Parathyroid adenoma (tissue), 2 donors: ENCODE data around the gene PXDC1.

Source experiments
- H2AFZ ChIP-seq: fragments of 300-600 bp; sonication (generic); one replicate; pipeline ENCODE4 v1.7.0; 2017; ENCODE audit warnings: antibody characterized with exemption, mild to moderate bottlenecking
- H3K27ac ChIP-seq: fragments of 300-600 bp; sonication (generic); one replicate; pipeline ENCODE4 v1.7.0; 2017
- H3K27me3 ChIP-seq: fragments of 300-600 bp; sonication (generic); one replicate; pipeline ENCODE4 v1.7.0; 2017; ENCODE audit warnings: low read length; ENCODE audit not compliant: control insufficient read depth, insufficient read depth
- H3K36me3 ChIP-seq: fragments of 300-600 bp; sonication (generic); one replicate; pipeline ENCODE4 v1.7.0; 2017; ENCODE audit warnings: low read length; ENCODE audit not compliant: control insufficient read depth, insufficient read depth
- H3K4me1 ChIP-seq: fragments of 300-600 bp; sonication (generic); one replicate; pipeline ENCODE4 v1.7.0; 2017; ENCODE audit warnings: control low read depth
- H3K4me2 ChIP-seq: fragments of 300-600 bp; sonication (generic); one replicate; pipeline ENCODE4 v1.7.0; 2017; ENCODE audit warnings: low read length
- H3K4me3 ChIP-seq: fragments of 300-600 bp; sonication (generic); one replicate; pipeline ENCODE4 v1.7.0; 2017; ENCODE audit warnings: low read depth, low read length
- H3K79me2 ChIP-seq: fragments of 300-600 bp; sonication (generic); one replicate; pipeline ENCODE4 v1.7.0; 2017; ENCODE audit warnings: control low read depth
- H3K9ac ChIP-seq: fragments of 300-600 bp; sonication (generic); one replicate; pipeline ENCODE4 v1.7.0; 2017; ENCODE audit warnings: mild to moderate bottlenecking
- H3K9me3 ChIP-seq: fragments of 300-600 bp; sonication (generic); one replicate; pipeline ENCODE4 v1.7.0; 2017; ENCODE audit warnings: low read length; ENCODE audit not compliant: control insufficient read depth
- TF ChIP-seq, protein P1 (sequence below): fragments of 300-600 bp; sonication (generic); IDR thresholded peaks from one replicate; pipeline ENCODE4 v1.7.0; 2017; ENCODE audit warnings: antibody characterized with exemption, mild to moderate bottlenecking
- donor health status: primary hyperparathyroidism.

The PXDC1 gene

DNA sequence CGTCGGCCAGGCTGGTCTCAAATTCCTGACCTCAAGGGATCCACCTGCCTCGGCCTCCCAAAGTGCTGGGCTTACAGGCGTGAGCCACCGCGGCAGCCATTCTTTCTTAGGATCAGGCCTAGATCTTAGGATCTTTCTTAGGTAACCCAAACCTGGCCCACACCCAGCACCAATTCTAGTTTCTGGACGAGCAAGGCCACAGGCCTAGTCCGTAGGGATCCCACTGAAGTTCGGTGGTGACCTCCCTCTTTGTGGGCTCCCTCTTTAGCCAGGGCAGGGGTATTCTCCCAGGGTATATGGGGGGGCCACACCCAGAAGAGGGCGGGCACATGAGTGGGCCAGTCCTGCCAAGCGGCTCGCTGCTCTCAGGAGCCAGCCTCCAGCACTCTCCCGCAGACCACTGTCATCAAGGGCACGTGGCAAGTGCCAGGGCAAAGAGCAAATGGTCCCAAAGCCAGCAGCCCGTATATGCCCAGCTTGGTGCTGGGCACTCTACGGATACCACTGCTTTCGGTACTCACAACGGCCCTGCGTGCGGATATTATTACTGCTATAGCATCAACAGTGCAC, 6.5 kb downstream of the PXDC1 start:
- TF ChIP-seq, protein P1, sequence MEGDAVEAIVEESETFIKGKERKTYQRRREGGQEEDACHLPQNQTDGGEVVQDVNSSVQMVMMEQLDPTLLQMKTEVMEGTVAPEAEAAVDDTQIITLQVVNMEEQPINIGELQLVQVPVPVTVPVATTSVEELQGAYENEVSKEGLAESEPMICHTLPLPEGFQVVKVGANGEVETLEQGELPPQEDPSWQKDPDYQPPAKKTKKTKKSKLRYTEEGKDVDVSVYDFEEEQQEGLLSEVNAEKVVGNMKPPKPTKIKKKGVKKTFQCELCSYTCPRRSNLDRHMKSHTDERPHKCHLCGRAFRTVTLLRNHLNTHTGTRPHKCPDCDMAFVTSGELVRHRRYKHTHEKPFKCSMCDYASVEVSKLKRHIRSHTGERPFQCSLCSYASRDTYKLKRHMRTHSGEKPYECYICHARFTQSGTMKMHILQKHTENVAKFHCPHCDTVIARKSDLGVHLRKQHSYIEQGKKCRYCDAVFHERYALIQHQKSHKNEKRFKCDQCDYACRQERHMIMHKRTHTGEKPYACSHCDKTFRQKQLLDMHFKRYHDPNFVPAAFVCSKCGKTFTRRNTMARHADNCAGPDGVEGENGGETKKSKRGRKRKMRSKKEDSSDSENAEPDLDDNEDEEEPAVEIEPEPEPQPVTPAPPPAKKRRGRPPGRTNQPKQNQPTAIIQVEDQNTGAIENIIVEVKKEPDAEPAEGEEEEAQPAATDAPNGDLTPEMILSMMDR, result no peak
- Histone ChIP-seq H3K4me1 (peaks cover 2% of the 10 kb centered on the region), H3K4me3 (no peak overlapping the region), H3K79me2 (peaks cover 10% of the 10 kb centered on the region), H2AFZ (no peak overlapping the region), H3K36me3 (no peaks in the 10 kb centered on the region), H3K4me2 (no peak overlapping the region), H3K27me3 (no peaks in the 10 kb centered on the region), H3K9ac (no peak overlapping the region), H3K27ac (no peak overlapping the region), H3K9me3 (no peaks in the 10 kb centered on the region)

DNA sequence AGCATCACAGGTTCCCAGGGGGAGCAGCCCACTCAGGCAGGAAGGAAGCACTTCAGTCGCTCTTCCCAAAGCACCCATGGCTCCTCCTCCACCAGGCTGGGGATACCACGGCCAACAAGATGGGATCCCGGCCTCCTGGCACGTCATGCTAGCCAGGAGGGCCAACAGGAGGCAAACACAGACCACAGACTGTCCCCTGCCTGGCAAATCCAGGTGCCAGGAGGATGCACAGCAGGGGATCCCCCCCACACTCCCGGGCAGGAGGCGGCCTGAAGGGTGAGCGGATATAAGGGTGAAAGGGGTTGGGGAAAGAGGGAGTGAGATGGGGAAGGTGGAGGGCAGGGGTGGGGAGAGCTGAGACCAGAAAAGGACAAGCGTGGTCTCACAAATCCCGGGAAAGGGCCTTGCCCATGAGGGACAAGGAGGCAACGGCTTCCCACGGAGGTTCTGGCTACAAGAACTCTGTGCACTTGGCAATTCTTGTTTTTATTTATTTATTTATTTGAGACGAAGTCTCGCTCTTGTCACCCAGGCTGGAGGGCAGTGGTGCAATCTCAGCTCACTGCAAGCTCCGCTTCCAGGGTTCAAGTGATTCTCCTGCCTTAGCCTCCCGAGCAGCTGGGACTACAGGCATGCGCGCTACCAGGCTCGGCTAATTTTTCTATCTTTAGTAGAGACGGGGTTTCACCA, 7.2 kb downstream of the PXDC1 start:
- no peak overlapping the region for H3K4me3 ChIP-seq
- H3K27ac ChIP-seq, result peak overlapping the region; percentile 68
- H3K4me1 ChIP-seq, result no peaks in the 10 kb centered on the region
- no peaks in the 10 kb centered on the region for H3K27me3 ChIP-seq
- no peak overlapping the region for H3K4me2 ChIP-seq
- H2AFZ ChIP-seq, result no peak overlapping the region
- no peaks in the 10 kb centered on the region for H3K9me3 ChIP-seq
- no peaks in the 10 kb centered on the region for H3K36me3 ChIP-seq
- TF ChIP-seq, protein P1, result no peak
- peaks cover 8% of the 10 kb centered on the region for H3K79me2 ChIP-seq
- no peak overlapping the region for H3K9ac ChIP-seq

DNA sequence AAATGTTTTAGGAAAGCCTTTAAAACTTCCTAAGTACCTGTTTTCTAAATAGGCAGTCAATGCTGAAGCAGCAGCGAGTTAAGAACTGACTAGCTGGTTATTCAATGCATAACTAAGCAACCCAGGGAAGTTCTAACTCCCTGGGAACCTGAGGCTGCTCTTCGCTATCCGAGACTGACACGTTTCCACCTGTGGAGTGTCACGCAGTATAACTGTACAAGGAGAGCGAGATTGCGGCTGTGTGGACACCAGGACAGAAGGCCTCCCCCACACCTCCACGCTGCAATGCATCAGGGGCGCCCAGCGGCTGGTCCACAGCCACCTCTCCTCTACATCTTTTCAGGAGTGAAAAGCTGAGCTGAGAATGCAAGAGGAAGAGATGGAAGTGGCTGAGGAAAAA, 8.0 kb downstream of the PXDC1 start:
- TF ChIP-seq, protein P1, result no peak
- no peak overlapping the region for H3K4me3 ChIP-seq
- H3K4me2 ChIP-seq, result no peak overlapping the region
- peaks cover 15% of the 10 kb centered on the region for H3K79me2 ChIP-seq
- peak overlapping the region; percentile 68 for H3K27ac ChIP-seq
- H2AFZ ChIP-seq, result no peak overlapping the region
- H3K27me3 ChIP-seq, result no peaks in the 10 kb centered on the region
- H3K36me3 ChIP-seq, result no peaks in the 10 kb centered on the region
- H3K9ac ChIP-seq, result no peak overlapping the region
- no peaks in the 10 kb centered on the region for H3K9me3 ChIP-seq
- H3K4me1 ChIP-seq, result no peaks in the 10 kb centered on the region

DNA sequence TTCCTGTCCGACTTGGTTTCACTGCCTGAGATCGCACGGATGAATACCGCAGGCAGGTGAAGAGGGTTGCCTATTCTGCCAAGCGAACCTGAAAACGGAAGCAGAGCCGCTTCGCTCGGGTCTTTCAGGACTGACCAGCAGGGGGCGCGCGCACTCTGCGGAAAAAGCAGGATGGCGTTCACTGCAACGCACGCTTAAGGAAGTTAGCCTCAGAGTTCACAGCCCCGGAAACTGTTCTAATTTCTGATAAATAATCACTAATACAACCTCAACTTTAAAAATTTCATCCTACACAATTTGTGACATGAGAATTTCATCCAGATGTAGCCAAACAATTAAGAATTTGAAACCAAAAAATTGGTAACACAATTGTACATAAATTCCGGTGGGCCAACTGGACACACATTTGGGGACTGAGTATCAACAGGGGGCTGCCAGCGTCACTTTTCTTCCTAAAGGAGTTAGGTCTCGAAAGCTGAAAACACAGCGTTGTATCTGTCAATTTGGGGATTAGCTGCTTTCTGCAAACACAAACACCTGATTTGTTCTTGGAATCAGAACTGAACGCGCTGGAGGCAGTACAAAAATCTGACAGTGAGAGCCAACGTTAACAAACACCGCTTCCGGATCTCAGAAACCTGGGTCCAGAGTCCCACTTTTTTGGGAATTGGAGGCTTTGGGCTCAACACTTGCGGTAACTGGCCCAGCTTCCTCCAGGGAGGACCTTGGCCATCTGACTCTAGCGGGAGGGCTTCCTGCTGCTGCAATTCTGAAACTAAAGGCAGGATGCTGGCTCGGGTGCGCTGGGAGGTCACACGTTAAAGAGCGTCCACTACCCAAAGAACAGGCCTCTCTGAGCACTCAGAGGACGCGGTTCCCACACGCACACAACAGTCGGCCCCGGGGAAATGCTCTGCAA, 8.8 kb downstream of the PXDC1 start:
- H3K4me2 ChIP-seq, result peak overlapping the region; percentile 42
- H3K4me1 ChIP-seq, result no peaks in the 10 kb centered on the region
- H3K27me3 ChIP-seq, result no peaks in the 10 kb centered on the region
- H2AFZ ChIP-seq, result peak overlapping the region; percentile 35
- peak overlapping the region; percentile 68 for H3K27ac ChIP-seq
- no peak overlapping the region for H3K4me3 ChIP-seq
- no peak overlapping the region for H3K9ac ChIP-seq
- H3K79me2 ChIP-seq, result peaks cover 21% of the 10 kb centered on the region
- H3K9me3 ChIP-seq, result no peaks in the 10 kb centered on the region
- no peaks in the 10 kb centered on the region for H3K36me3 ChIP-seq
- TF ChIP-seq, protein P1, result peak; percentile 91
